A549 (cell line): ENCODE measurements around the gene ARHGAP19. TPM values are rescaled to one million over a fixed set of nuclear protein-coding genes. Genes with fewer than 3 reads are reported as not detected.
A peak's percentile ranks its signal among the peaks of the same experiment; 100 is the strongest.

Experiments used
- ATAC-seq, 2 experiments: fragments of 200-7000 bp in 1 of 2; fragments of >200 bp in 1 of 2; cut with Nextera tagmentation in 1 of 2; cut with Tn5 transposase in 1 of 2; 3 replicates each; pipeline versions ENCODE4 v1.8.0 to v1.9.1; 2018 to 2020; ENCODE audit warnings: mild to moderate bottlenecking in 1 of 2, moderate library complexity in 1 of 2
- CTCF ChIA-PET: fragments of 300-600 bp; sonication (Branson Sonifier 250); formaldehyde crosslinking; extraction: SDS; loops from one replicate; lab custom pipeline; 2021; ENCODE audit warnings: antibody characterized with exemption, inconsistent platforms; lab: Yijun Ruan, JAX
- POLR2A ChIA-PET: fragments of 350-600 bp; formaldehyde crosslinking; extraction: SDS; loops from one replicate; lab custom pipeline; 2021; ENCODE audit warnings: antibody characterized with exemption, inconsistent platforms; lab: Yijun Ruan, JAX
- DNase-seq, 2 experiments: peaks; one replicate each; pipeline versions ENCODE4 v3.0.0 to v3.0.0-alpha.2; 2011 to 2016; ENCODE audit warnings: low read depth in 1 of 2, low spot score in 1 of 2
- FAIRE-seq: peaks from 2 replicates; lab custom pipeline; 2011; peaks lifted over from hg19 to GRCh38; lab: Jason Lieb, UNC
- H3K27ac ChIP-seq, 2 experiments: fragments of >200 bp; sonication (Bioruptor Twin); formaldehyde crosslinking; 3 replicates each; pipeline ENCODE4 v1.5.1; 2016 to 2017
- H3K4me1 ChIP-seq: fragments of >200 bp; sonication (Bioruptor Twin); formaldehyde crosslinking; 3 replicates; pipeline ENCODE4 v1.6.1; 2016
- H3K4me2 ChIP-seq: fragments of >200 bp; sonication (Bioruptor Twin); formaldehyde crosslinking; 3 replicates; pipeline ENCODE4 v1.6.1; 2016
- H3K4me3 ChIP-seq: fragments of >200 bp; sonication (Bioruptor Twin); formaldehyde crosslinking; 3 replicates; pipeline ENCODE4 v1.5.1; 2016
- H3K9me3 ChIP-seq: fragments of >200 bp; sonication (Bioruptor Twin); formaldehyde crosslinking; 3 replicates; pipeline ENCODE4 v1.6.1; 2016
- CHD2 ChIP-seq: fragments of 150-350 bp; IDR thresholded peaks from 2 replicates; pipeline ENCODE4 v1.6.1; 2014; ENCODE audit warnings: low read length; ENCODE audit not compliant: partially characterized antibody
- E2F6 ChIP-seq: IDR thresholded peaks from 2 replicates; pipeline ENCODE4 v1.6.1; 2012; ENCODE audit warnings: low read depth, borderline replicate concordance
- EHMT2 ChIP-seq: fragments of 200-600 bp; sonication (generic); IDR thresholded peaks from 2 replicates; pipeline ENCODE4 v1.6.1; 2016; ENCODE audit warnings: antibody characterized with exemption, low read depth, mild to moderate bottlenecking, moderate library complexity
- ELK1 ChIP-seq: fragments of 150-350 bp; IDR thresholded peaks from 2 replicates; pipeline ENCODE4 v1.6.1; 2014; ENCODE audit warnings: low read depth, mild to moderate bottlenecking, low read length
- EP300 ChIP-seq, 2 experiments: fragments of >200 bp; sonication (Bioruptor Twin); formaldehyde crosslinking; IDR thresholded peaks; 2 replicates in 1 of 2; 3 replicates in 1 of 2; pipeline ENCODE4 v1.6.1; 2016 to 2017
- FOSL2 ChIP-seq, 2 experiments: fragments of 450-650 bp in 1 of 2; fragments of >200 bp in 1 of 2; sonication (Bioruptor Twin) in 1 of 2; formaldehyde crosslinking; IDR thresholded peaks; 2 replicates each; pipeline versions ENCODE4 v1.5.0 to v1.6.1; 2016 to 2020; ENCODE audit warnings: mild to moderate bottlenecking in 1 of 2, moderate library complexity in 1 of 2
- GATA3 ChIP-seq: IDR thresholded peaks from 2 replicates; pipeline ENCODE4 v1.6.1; 2012; ENCODE audit warnings: borderline replicate concordance
- KDM5A ChIP-seq: fragments of 200-600 bp; sonication (generic); IDR thresholded peaks from 2 replicates; pipeline ENCODE4 v1.6.1; 2016; ENCODE audit warnings: antibody characterized with exemption, mild to moderate bottlenecking
- MAFK ChIP-seq: fragments of 450-650 bp; IDR thresholded peaks from 2 replicates; pipeline ENCODE4 v1.6.1; 2014; ENCODE audit not compliant: partially characterized antibody
- MYC ChIP-seq: IDR thresholded peaks from 2 replicates; pipeline ENCODE4 v1.6.1; 2012; ENCODE audit warnings: mild to moderate bottlenecking, inconsistent platforms, low read length, improper control_type of control experiment, borderline replicate concordance
- NPAS2 ChIP-seq: fragments of 250-450 bp; sonication (Bioruptor Pico); IDR thresholded peaks from 2 replicates; pipeline ENCODE4 v1.8.0; 2022; ENCODE audit warnings: mild to moderate bottlenecking, moderate library complexity, borderline replicate concordance
- PBX3 ChIP-seq: IDR thresholded peaks from 2 replicates; pipeline ENCODE4 v1.6.1; 2012
- REST ChIP-seq: fragments of 200-600 bp; sonication (generic); IDR thresholded peaks from 2 replicates; pipeline ENCODE4 v1.6.1; 2016; ENCODE audit warnings: antibody characterized with exemption, mild to moderate bottlenecking, moderate library complexity
- RFX5 ChIP-seq: fragments of 450-650 bp; IDR thresholded peaks from 2 replicates; pipeline ENCODE4 v1.7.1; 2014; ENCODE audit warnings: antibody characterized with exemption, mild to moderate bottlenecking, moderate library complexity
- TFCP2L1 ChIP-seq: fragments of 250-450 bp; sonication (Bioruptor Pico); IDR thresholded peaks from 2 replicates; pipeline ENCODE4 v1.5.0; 2021; ENCODE audit warnings: mild to moderate bottlenecking
- ZC3H11A ChIP-seq: fragments of 450-650 bp; IDR thresholded peaks from 2 replicates; pipeline ENCODE4 v1.6.1; 2014; ENCODE audit warnings: antibody characterized with exemption, mild to moderate bottlenecking
- WGBS: methylation state at CpG from one replicate; pipeline ENCODE4 v1.1.6; 2017; ENCODE audit errors: missing lambda C conversion rate; 5-methylcytosine and 5-hydroxymethylcytosine counted together
- polyA plus RNA-seq, 4 experiments: library from polyadenylated mRNA; depleted of rRNA in 3 of 4; stranded (reverse); fragments of >200 nt; fragmentation: RNase III in 1 of 4; extraction: RNeasy Plus Mini Kit Qiagen cat#74134 plus additional on column Dnase treatment in 1 of 4; gene quantifications; 2 replicates in 3 of 4; 3 replicates in 1 of 4; pipeline ENCODE4 v1.2.3, GENCODE V29; 2011 to 2017
- TF ChIP-seq, protein P1 (sequence below): IDR thresholded peaks from 2 replicates; pipeline ENCODE4 v1.6.1; 2012

Gene ARHGAP19
- polyA plus RNA-seq, 2 of the 4 experiments (the other 2 are of a cell fraction) = 6.0 to 11.9 TPM

- no peak for DNase-seq
- FAIRE-seq = no peak
- TF ChIP-seq E2F6 = no peak
- no peak for TF ChIP-seq ELK1
- no peak for TF ChIP-seq REST
- no peak for TF ChIP-seq CHD2
- TF ChIP-seq EP300 (IDR thresholded peaks at IDR 0.05) = no peak
- TF ChIP-seq MYC = no peak
- no peak for TF ChIP-seq TFCP2L1 (CRISPR knock-in tag)
- no peak for TF ChIP-seq KDM5A
- no peak for TF ChIP-seq GATA3
- TF ChIP-seq, protein P1, sequence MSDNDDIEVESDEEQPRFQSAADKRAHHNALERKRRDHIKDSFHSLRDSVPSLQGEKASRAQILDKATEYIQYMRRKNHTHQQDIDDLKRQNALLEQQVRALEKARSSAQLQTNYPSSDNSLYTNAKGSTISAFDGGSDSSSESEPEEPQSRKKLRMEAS = no peak
- no peak overlapping the region for H3K4me3 ChIP-seq
- no peak for ATAC-seq
- H3K27ac ChIP-seq = no peak overlapping the region
- POLR2A ChIA-PET = no interaction called here
- CTCF ChIA-PET = interaction anchor here (1.7 kb wide), 1 partner anchor 38 kb away, joined by 4 read pairs; the partner anchor contains the start of gene ARHGAP19
- no peaks in the 10 kb centered on the region for H3K9me3 ChIP-seq
- 95% methylated on average over 5 of the region's 5 CpGs for WGBS
- no peak overlapping the region for H3K4me2 ChIP-seq
- H3K4me1 ChIP-seq = peaks cover 50% of the 10 kb centered on the region
Measured at GRCh38 chr10:97329766-97330165, 37.3 kb upstream of the ARHGAP19 start.

DNA sequence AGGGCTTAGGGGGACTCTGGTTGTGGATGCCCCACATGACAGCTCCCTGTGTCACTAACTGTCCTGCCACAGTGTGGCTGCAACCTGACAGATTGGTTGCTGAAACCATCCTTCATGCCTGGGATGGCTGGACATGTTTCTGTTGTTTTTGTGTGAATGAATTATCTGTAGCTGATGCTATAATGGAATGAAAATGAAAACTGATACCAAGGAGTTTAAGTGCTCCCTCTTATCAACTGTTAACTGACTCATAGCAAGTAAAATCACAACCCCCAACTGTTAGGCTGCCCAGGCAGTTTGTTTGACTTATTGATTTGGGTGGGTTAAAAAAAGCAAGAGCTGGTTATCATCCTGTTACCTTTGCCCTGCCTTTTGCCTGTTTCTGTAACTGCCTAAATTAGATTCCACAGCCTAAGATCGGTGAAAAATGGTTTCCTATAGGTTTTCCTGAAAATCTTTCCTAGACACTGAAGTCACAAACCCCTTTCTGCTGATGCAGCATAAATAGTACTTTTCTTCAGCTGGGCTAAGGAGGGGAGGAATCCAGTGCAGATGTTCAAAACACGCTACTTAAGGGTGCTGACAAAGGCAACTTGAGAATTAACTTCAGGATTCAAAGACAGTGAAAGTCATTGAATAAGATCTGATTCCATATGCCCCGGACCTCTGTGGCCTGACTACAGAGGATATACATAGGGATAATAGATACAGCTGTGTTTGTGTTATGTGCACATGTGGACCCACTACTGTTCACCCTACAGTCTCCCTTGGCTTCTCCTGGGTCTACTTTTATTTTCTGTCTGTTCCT is 36.4 kb upstream of the ARHGAP19 start:
- peak; percentile 18 to 35; a peak in 3 of 6 replicates for ATAC-seq
- POLR2A ChIA-PET = interaction anchor here (2.2 kb wide), 1 partner anchor 10 kb away, joined by 15 read pairs; the partner anchor contains the start of gene FRAT1
- 76% methylated on average over 3 of the region's 3 CpGs for WGBS
- no peak for DNase-seq
- peak; percentile 99 for TF ChIP-seq MAFK
- no peak for TF ChIP-seq REST
- no peak for TF ChIP-seq PBX3
- no peak for TF ChIP-seq NPAS2 (CRISPR knock-in tag)
- TF ChIP-seq ZC3H11A = no peak
- no peak for TF ChIP-seq RFX5
- no peak for TF ChIP-seq CHD2
- TF ChIP-seq E2F6 = no peak
- TF ChIP-seq FOSL2 (IDR thresholded peaks at IDR 0.05) = no peak
- peak; percentile 33; the same call in 1 of the 2 replicates for TF ChIP-seq FOSL2 (CRISPR knock-in tag; IDR thresholded peaks at IDR 0.05)
- no peak for TF ChIP-seq EHMT2
- Histone ChIP-seq H3K4me2 (peak overlapping the region; percentile 71), H3K9me3 (no peaks in the 10 kb centered on the region), H3K4me3 (no peak overlapping the region), H3K27ac (peak overlapping the region; percentile 48 to 67), H3K4me1 (peaks cover 50% of the 10 kb centered on the region)
- CTCF ChIA-PET = interaction anchor here (0.6 to 4.6 kb wide), 7 partner anchors 9 to 50 kb away, joined by 3 to 22 read pairs (median 3); partner anchors contain the start of gene ARHGAP19
- no peak for FAIRE-seq
